Measurements from ENCODE around the gene DCC.

DCC gene

DNA sequence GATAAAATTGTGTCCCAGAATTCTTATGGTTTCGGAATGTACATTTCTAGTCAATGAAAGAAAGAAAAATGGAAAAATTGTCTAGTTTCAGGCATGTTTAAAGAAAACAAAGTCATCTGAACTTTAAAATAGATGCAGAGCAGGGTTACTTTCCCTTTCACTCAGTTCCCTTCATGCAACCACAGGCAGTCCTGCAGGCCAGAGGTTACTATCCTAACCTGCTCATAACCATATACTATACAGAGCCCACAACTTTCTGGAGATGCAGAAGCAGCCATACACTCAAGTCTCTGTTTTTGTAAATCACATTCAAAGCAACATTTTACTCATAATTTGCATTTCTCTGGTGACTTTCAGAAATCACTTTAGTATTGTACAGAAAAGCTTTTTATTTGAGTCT lies 1194.2 kb downstream of the DCC start:
- FAIRE-seq = no peak

DNA sequence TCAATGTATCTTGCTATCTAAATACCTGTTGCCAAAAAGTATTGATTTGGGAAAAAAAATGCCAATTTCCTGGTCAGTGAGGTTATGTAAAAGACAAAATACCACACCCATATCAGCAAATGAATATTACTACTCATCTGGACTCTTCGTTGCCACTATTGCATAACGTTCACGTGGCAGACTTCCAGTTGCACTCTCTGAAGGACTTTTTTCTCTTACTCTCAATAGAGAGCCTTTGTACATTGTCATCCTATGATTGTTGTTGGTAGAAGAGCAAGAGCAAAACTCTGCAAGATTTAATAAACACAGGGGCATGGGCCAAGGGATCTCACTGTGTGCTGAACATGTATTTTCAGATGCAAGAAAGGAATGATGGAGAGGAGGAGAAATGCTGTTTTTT lies 1194.7 kb downstream of the DCC start:
- DNase-seq (ENCODE audit: insufficient read length, low spot score) (no peak), FAIRE-seq (no peak)

More for the DNA sequence above, 1194.2 kb downstream of the DCC start:
- DNase-seq (ENCODE audit: insufficient read length, low spot score) = no peak

DNA sequence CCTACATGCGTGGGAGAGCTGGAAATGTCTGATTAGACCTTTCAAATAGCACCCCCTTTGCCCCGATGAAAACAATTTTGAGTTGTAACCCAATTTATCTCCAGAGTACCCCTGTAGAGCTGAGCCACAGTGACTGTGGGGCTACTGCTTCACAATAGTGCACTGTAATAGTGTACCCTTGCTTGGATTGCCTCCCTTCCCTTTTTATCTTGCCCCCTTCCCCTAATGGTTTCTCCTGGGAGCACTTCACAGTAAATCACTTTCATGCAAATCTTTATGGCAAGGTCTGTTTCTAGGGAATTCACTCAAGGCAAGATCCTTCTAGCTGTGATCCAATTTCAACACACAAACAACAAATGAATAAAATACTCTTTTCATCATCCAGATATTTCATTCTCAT lies 1196.9 kb downstream of the DCC start:
- FAIRE-seq = no peak
- DNase-seq (ENCODE audit: insufficient read length, low spot score) = no peak

DNA sequence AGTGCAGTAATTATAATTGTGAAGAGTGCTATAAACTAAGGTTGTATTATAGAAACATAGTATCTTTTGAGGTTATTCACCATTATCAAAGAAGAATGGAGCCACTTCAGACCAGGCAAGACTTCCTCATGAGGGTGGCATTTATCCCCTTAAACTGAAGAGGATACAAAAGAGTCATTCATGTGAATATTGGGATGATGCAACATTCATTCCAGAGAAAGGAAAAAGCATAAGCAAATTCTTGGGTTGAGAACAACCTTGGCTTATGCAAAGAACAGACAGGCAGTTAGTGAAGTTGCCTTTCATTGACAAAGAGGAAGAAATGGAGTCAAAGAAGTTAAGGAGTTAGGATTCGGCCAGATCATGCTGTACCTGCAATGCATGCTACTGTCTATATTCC lies 1201.9 kb downstream of the DCC start:
- FAIRE-seq (no peak), DNase-seq (ENCODE audit: insufficient read length, low spot score) (no peak)

DNA sequence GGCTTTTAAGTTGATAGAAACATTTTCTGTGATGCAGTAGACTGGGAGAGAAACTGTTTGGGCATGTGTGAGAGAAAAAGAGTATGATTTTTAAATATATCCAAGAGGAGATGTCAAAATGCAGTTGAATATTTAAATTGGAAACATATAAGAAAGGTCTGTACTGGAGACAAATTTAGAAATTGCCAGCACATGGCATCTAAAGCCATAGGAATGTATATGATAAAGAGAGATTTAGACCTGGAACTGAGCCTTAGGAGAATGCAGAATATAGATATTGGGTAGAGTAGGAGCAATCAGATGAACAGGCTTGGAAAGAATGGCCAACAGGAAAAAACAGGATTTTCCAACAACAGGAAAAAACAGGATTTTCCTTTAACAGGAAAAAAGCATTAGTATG lies 1203.7 kb downstream of the DCC start:
- DNase-seq (ENCODE audit: insufficient read length, low spot score) = no peak
- FAIRE-seq = no peak

DNA sequence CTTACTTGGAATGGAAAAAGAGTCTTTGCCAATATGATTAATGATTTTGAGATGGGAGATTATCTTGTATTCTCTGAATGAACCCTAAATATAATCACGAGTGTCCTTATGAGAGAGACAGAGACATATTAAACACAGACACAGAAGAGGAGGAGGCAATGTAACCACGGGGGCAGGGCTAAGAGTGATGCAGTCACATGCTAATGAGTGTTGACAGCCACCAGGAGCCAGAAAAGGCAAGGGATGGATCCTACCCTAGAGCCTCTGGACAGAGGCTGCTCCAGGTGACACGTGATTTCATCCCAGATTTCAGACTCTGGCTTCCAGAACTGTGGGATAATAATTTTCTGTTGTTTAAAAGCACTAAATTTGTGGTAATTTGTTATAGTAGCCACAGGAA lies 1204.9 kb downstream of the DCC start:
- FAIRE-seq (no peak), DNase-seq (ENCODE audit: insufficient read length, low spot score) (no peak)

DNA sequence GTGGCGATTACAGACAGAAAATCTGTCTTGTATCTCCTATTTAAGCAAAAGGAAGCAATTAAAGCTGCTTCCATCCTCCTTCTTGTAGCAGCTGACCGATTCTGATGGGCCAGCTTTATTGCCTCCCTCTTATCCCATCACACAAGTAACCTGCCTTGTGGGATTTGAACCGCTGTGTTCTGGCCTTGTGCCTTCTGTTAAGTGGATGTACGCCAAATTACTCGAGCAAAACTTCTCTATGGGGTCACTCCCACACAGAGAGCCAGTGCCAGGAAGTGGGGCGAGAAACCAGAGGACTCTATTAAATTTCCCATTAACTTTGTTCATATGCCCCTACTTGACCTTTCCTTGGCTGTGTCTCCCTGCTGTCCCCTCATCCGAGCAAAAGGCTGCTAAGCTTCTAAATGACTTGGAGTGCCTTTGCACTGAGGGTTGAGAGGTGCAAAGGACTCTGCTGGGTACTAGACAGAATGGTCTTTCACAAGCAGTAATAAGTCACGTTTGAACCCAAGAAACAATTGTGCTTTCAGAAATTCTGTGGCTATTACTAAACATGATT lies 1212.0 kb downstream of the DCC start:
- FAIRE-seq = no peak
- DNase-seq (ENCODE audit: insufficient read length, low spot score) = no peak

DNA sequence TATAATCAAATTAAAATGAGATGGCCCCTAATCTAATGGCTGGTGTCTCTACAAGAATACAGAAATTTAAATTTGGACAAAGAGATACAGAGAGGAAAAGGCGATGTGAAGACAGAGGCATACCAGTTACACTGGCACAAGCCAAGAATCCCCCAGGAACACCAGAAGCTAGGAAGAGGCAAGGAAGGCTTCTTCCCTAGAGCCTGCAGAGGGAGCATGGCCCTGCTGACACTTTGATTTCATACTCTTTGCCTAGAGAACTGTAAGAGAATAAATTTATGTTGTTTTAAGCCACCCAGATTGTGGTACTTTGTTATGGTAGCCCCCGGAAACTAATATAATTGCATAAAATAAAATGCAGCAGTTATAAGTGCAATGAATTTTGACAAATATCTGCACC lies 1213.0 kb downstream of the DCC start:
- FAIRE-seq (no peak), DNase-seq (ENCODE audit: insufficient read length, low spot score) (no peak)

DNA sequence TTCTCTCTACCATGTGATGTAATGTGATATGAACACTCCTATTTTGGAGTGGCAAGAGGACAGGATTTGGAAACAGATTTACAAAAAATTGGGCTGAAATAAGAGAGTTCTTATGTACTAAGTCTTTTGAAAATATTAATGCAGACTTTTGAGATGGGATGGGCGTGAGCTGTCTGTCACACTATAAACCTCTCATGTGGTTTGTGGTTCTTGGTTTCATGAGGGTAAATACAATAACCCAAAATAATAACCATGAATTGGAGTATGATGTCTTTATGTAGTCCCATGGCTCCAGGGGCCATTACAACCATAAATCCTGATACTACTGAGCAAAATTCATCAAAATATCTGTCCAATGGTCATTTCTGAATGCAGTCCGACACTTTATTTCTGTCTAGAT lies 1216.5 kb downstream of the DCC start:
- FAIRE-seq (no peak), DNase-seq (ENCODE audit: insufficient read length, low spot score) (no peak)

DNA sequence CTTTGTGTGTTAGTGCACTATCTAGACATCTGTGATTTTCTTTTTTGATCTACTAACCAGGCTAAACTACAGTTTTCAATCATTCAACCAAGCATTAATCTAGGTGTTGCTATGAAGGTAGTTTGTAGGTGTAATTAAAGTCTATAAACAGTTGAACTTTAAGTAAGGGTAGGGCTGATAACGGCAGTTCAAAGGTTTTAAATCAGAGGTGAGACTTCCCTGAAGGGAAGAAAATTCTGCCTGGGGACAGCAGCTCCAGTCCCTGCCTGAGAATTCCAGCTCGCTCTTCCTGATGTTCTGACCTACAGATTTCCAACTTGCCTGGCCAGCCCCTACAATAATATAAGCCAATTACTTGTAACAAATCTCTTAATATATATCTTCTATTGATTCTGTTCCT lies 1220.5 kb downstream of the DCC start:
- FAIRE-seq (no peak), DNase-seq (ENCODE audit: insufficient read length, low spot score) (no peak)

DNA sequence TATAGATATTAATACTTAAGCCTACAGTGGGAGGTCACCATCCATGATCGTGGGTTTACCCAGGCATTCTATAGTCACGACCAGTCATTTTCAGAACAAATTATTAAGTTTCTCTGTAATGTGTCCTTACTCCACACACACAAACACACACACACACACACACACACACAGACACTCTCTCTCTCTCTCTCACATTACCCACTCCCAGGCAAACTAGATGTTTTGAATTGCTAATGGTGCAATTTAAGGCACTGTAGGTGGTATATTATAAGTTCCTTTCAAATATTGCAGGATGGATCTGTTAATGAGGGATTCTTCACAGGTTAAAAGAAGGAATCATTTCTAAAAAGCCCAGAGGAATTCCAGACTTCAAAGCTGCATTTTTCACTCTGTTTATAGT lies 1226.6 kb downstream of the DCC start:
- DNase-seq (ENCODE audit: insufficient read length, low spot score) (no peak), FAIRE-seq (no peak)

DNA sequence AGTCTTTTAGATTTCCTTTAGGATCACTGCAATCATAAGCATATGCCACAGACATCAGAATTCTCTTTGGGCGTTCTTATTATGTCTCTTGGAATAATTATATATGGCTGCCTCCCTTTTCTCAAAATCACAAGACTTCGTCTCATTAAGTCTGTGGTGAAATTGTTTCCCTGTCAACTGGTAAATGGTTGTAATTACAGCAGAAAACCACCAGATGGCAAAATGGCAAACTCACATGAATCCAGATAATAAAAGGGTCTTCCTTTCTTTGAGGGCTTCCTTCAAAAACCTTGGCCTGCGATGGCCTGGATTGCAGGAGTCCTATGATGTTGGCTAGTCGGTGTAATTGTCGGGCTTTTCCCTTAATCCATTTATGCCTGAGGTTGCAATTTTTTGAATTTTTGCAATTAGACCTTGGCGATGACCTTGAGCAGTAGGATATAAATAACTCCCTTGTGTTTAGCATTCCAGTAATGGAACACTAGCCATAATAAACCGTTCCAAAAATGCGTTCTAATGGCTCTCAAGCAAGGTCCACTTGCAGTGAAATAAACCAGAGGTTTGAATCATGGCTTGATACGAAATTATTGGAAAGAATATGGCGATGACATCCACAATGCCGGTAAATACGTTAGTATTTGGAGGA lies 1228.1 kb downstream of the DCC start:
- DNase-seq (ENCODE audit: insufficient read length, low spot score) = peak; percentile 15
- FAIRE-seq = peak; percentile 84
